ENCODE measurements around the gene MLN.

MLN gene

GRCh38 chr6:33843131-33844121 lies 39.6 kb upstream of the MLN start:
- FAIRE-seq (no peak), DNase-seq (ENCODE audit: insufficient read length) (no peak)
- TF ChIP-seq TAF1 (IDR thresholded peaks at IDR 0.05; ENCODE audit: borderline replicate concordance, low read depth, low read length) (no peak), POLR2A (IDR thresholded peaks at IDR 0.05; ENCODE audit: low read depth, low read length) (no peak), POLR2AphosphoS5 (IDR thresholded peaks at IDR 0.05; ENCODE audit: low read depth, low read length) (no peak)

DNA sequence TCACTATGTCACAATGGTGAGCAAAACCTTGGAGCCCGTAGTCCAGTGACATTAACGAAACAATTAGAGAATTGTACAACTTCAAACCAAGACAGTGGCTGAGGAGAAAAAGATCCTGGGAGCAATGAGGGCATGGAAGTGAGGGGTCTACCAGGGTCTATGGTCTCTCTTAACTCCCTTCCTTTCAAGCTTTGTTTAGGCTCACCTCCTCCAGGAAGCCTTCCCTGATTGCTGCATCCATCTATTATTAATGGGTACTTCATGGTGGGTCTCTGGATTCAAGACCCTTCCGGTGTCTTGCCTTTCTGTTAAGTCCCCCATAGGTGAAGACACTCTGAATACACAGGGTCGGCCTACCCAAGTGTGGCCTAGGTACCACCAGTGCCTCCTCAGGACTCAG lies 38.1 kb upstream of the MLN start:
- TF ChIP-seq POLR2A (IDR thresholded peaks at IDR 0.05; ENCODE audit: low read depth, low read length) (no peak), POLR2AphosphoS5 (IDR thresholded peaks at IDR 0.05; ENCODE audit: low read depth, low read length) (no peak), TAF1 (IDR thresholded peaks at IDR 0.05; ENCODE audit: borderline replicate concordance, low read depth, low read length) (no peak)
- no peak for FAIRE-seq
- no peak for DNase-seq (ENCODE audit: insufficient read length)

DNA sequence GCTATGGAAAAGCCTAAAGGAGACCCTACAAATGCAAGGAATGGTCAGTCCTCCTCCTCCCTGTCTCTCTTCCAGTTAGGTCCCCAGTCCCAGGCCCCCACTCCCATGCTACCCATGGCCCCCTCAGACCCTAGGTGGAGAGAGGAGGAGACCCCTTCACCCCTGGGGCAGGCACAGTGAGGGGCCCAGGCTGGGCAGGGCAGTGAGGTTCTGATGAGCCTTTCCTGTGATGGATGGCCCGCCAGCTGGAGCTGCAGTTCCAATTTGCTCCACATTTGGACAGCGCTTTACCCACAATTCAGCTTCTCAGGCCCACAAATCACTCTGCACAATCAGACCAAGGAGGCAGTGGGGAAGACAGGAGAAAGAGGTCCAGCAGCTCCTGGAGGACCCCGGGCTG lies 37.3 kb upstream of the MLN start:
- TF ChIP-seq POLR2AphosphoS5 (IDR thresholded peaks at IDR 0.05; ENCODE audit: low read depth, low read length) (no peak), POLR2A (IDR thresholded peaks at IDR 0.05; ENCODE audit: low read depth, low read length) (no peak)
- FAIRE-seq (no peak), DNase-seq (ENCODE audit: insufficient read length) (no peak)

DNA sequence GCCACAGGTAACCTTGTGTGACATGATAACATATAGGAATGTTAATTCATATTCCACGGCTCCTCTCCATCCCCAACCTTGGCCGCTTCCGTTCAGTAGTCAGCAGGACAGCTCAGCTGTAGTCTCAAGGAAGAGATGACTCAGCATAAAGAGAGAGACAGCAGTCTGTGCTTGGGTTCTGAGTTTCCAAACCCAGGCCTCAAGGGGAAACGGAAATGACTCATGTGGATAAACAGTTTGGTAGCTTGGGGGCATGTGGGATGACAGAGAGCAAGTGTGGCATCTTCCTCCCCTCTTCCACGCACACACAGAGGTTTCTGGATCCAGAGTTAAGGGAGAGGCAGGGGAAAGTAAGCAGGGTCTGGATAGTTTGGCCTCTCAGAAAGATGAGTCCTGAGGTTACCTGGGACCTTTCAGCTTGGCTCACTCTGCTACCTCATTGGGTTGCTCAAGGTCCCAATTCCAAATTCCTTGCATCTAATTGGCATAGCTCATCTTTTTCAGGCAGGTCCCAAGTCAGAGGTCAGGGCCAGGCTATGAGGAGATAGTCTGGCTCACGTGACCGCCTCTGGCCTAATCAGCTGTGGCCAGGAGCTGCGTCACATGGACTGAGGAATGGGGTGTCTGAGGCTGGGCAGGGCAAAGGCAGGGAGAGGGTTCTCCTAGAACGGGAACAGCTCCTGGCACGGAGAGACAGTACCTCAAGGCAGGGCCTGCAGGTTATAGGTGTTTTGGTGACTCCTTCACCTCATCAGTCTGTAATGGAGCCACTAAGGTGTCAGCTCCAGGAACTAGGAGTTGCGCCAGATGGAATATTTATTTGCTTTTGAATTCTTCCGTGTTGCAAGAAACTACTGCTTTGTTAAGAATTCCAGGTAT lies 36.5 kb upstream of the MLN start:
- peak; percentile 64 for DNase-seq (ENCODE audit: insufficient read length)
- TF ChIP-seq POLR2A (IDR thresholded peaks at IDR 0.05; ENCODE audit: low read depth, low read length) (no peak), TAF1 (IDR thresholded peaks at IDR 0.05; ENCODE audit: borderline replicate concordance, low read depth, low read length) (no peak), POLR2AphosphoS5 (IDR thresholded peaks at IDR 0.05; ENCODE audit: low read depth, low read length) (no peak)
- peak; percentile 57 for FAIRE-seq

GRCh38 chr6:33839399-33840047 lies 35.7 kb upstream of the MLN start:
- DNase-seq (ENCODE audit: insufficient read length) (no peak), FAIRE-seq (no peak)

GRCh38 chr6:33838983-33839382 lies 35.2 kb upstream of the MLN start:
- TF ChIP-seq POLR2AphosphoS5 (IDR thresholded peaks at IDR 0.05; ENCODE audit: low read depth, low read length) (no peak), POLR2A (IDR thresholded peaks at IDR 0.05; ENCODE audit: low read depth, low read length) (no peak), TAF1 (IDR thresholded peaks at IDR 0.05; ENCODE audit: borderline replicate concordance, low read depth, low read length) (no peak)
- DNase-seq (ENCODE audit: insufficient read length) = no peak
- FAIRE-seq = no peak

More at GRCh38 chr6:33839399-33840047, 35.7 kb upstream of the MLN start:
- no peak for TF ChIP-seq POLR2A (IDR thresholded peaks at IDR 0.05; ENCODE audit: low read depth, low read length)
- no peak for TF ChIP-seq POLR2AphosphoS5 (IDR thresholded peaks at IDR 0.05; ENCODE audit: low read depth, low read length)
- TF ChIP-seq TAF1 (IDR thresholded peaks at IDR 0.05; ENCODE audit: borderline replicate concordance, low read depth, low read length) = no peak

DNA sequence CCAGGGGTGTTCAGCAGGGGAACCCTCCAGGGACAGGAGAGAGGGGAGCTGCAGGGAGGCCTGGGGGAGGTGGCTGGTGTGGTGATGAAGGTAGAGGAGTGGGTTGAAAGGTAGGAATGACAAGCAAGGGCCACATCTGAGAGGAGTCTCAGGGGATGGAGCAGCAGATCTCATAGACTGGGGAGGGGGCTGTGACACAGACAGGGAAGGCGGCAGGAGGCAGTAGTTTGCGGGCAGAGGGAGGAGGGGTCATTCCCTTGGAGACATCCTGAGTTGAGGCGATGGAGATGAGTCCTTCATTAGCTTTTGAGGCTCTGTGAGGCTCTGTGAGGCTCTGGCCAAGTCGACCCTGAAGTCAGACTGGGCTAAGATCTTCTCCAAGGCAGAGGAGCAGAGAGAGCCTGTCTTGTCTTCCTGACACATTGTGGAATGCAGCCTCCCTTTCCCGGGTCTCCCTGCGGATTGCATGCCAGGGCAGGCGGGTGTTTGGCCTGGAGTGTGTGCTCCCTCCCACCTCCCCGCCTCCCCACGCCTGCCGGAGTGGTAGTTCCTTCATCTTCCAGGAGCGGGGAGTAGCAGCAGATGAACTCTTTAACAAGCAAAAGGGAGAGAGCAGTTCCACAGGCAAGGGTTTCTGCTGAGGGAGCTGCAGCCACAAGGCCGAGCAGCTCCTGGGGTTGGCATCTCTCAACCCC lies 34.3 kb upstream of the MLN start:
- no peak for TF ChIP-seq TAF1 (IDR thresholded peaks at IDR 0.05; ENCODE audit: borderline replicate concordance, low read depth, low read length)
- TF ChIP-seq POLR2A (IDR thresholded peaks at IDR 0.05; ENCODE audit: low read depth, low read length) = no peak
- no peak for TF ChIP-seq POLR2AphosphoS5 (IDR thresholded peaks at IDR 0.05; ENCODE audit: low read depth, low read length)
- FAIRE-seq (no peak), DNase-seq (ENCODE audit: insufficient read length) (no peak)

DNA sequence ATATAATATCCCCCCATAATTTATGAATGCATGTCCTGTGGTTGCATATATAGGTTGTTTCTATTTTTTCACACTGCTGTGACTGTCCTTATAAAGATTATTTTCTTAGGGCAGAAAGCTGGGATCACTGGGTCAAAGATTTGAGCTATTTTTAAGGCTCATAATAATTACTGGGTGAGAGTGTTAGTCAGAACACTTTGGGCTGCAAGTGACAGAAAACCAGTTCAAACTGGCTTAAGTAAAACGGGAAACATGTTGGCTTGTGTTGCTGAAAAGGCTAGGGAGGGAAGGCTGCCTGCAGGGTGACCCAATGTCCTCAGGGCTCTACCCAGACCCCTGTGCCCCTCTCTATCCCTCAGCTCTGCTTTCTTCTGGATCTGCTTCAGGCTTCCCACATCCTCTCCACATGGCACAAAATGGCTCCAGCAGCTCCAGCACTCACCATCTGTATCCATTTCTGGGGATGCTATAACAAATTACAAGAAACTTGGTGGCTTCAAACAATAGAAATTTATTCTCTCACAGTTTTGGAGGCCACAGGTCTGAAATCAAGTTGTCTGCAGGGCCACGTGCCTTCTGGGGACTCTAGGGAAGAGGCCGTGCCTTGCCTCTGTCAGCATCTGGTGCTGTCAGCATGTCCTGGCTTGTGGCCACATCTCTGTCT lies 33.1 kb upstream of the MLN start:
- DNase-seq (ENCODE audit: insufficient read length) (no peak), FAIRE-seq (no peak)
- no peak for TF ChIP-seq POLR2AphosphoS5 (IDR thresholded peaks at IDR 0.05; ENCODE audit: low read depth, low read length)
- TF ChIP-seq TAF1 (IDR thresholded peaks at IDR 0.05; ENCODE audit: borderline replicate concordance, low read depth, low read length) = no peak
- no peak for TF ChIP-seq POLR2A (IDR thresholded peaks at IDR 0.05; ENCODE audit: low read depth, low read length)

- TF ChIP-seq POLR2AphosphoS5 (IDR thresholded peaks at IDR 0.05; ENCODE audit: low read depth, low read length) = no peak
- TF ChIP-seq POLR2A (IDR thresholded peaks at IDR 0.05; ENCODE audit: low read depth, low read length) = no peak
- no peak for TF ChIP-seq TAF1 (IDR thresholded peaks at IDR 0.05; ENCODE audit: borderline replicate concordance, low read depth, low read length)
- DNase-seq (ENCODE audit: insufficient read length) (no peak), FAIRE-seq (no peak)
These were observed 30.9 kb upstream of the MLN start for GRCh38 chr6:33834401-33835392.
